ENCODE data around the gene SAP30. TPM values are rescaled to one million over a fixed set of nuclear protein-coding genes. Genes with fewer than 3 reads are reported as not detected.

SAP30 gene
- total RNA-seq (2014; rRNA removed; shearing (Covaris generic); ENCODE audit: low replicate concordance) = 42.6 and 68.0 TPM in 2 replicates

- DNase-seq (ENCODE audit: low read depth) = peak; percentile 96
- in situ Hi-C loops (cut with HindIII; ENCODE audit: low pct_unique_long_range_greater_than_20kb, low sequenced_read_pairs) = no loop called here
Observed at GRCh38 chr4:173370477-173371291, at the start of gene SAP30. TSS of gene SAP30 (plus strand) at chr4:173370954. CDS start at chr4:173371183, 229 bp downstream.

- no peak for DNase-seq (ENCODE audit: low read depth)
- in situ Hi-C loops (cut with HindIII; ENCODE audit: low pct_unique_long_range_greater_than_20kb, low sequenced_read_pairs) = no loop called here
Observed at GRCh38 chr4:173325007-173325736, 45.6 kb upstream of the SAP30 start.

- in situ Hi-C loops (cut with HindIII; ENCODE audit: low pct_unique_long_range_greater_than_20kb, low sequenced_read_pairs) = no loop called here
Observed at GRCh38 chr4:173328236-173328901, 42.4 kb upstream of the SAP30 start.

GRCh38 chr4:173330590-173330989 lies 40.2 kb upstream of the SAP30 start:
- in situ Hi-C loops (cut with HindIII; ENCODE audit: low pct_unique_long_range_greater_than_20kb, low sequenced_read_pairs) = no loop called here
- DNase-seq (ENCODE audit: low read depth) = no peak

More at GRCh38 chr4:173328236-173328901, 42.4 kb upstream of the SAP30 start:
- DNase-seq (ENCODE audit: low read depth) = no peak

- no peak for DNase-seq (ENCODE audit: low read depth)
- in situ Hi-C loops (cut with HindIII; ENCODE audit: low pct_unique_long_range_greater_than_20kb, low sequenced_read_pairs) = no loop called here
Observed at GRCh38 chr4:173332021-173332487, 38.7 kb upstream of the SAP30 start.

- peak; percentile 16 for DNase-seq (ENCODE audit: low read depth)
- in situ Hi-C loops (cut with HindIII; ENCODE audit: low pct_unique_long_range_greater_than_20kb, low sequenced_read_pairs) = no loop called here
Observed at GRCh38 chr4:173332963-173333657, 37.6 kb upstream of the SAP30 start.

GRCh38 chr4:173333658-173334084 lies 37.1 kb upstream of the SAP30 start:
- in situ Hi-C loops (cut with HindIII; ENCODE audit: low pct_unique_long_range_greater_than_20kb, low sequenced_read_pairs) = no loop called here
- DNase-seq (ENCODE audit: low read depth) = peak; percentile 46

GRCh38 chr4:173334085-173334890 lies 36.5 kb upstream of the SAP30 start, which contains the start of gene HMGB2:
TSS of gene HMGB2 (minus strand) at chr4:173334358. CDS start at chr4:173333649, 709 bp downstream.
- DNase-seq (ENCODE audit: low read depth) = peak; percentile 99
- in situ Hi-C loops (cut with HindIII; ENCODE audit: low pct_unique_long_range_greater_than_20kb, low sequenced_read_pairs) = no loop called here

- in situ Hi-C loops (cut with HindIII; ENCODE audit: low pct_unique_long_range_greater_than_20kb, low sequenced_read_pairs) = no loop called here
- peak; percentile 93 for DNase-seq (ENCODE audit: low read depth)
Observed at GRCh38 chr4:173334891-173335752, 35.6 kb upstream of the SAP30 start.

GRCh38 chr4:173337463-173337862 lies 33.3 kb upstream of the SAP30 start:
- in situ Hi-C loops (cut with HindIII; ENCODE audit: low pct_unique_long_range_greater_than_20kb, low sequenced_read_pairs) = no loop called here
- no peak for DNase-seq (ENCODE audit: low read depth)

GRCh38 chr4:173343832-173344397 lies 26.8 kb upstream of the SAP30 start:
- no peak for DNase-seq (ENCODE audit: low read depth)
- in situ Hi-C loops (cut with HindIII; ENCODE audit: low pct_unique_long_range_greater_than_20kb, low sequenced_read_pairs) = no loop called here

- no peak for DNase-seq (ENCODE audit: low read depth)
- in situ Hi-C loops (cut with HindIII; ENCODE audit: low pct_unique_long_range_greater_than_20kb, low sequenced_read_pairs) = no loop called here
Observed at GRCh38 chr4:173345648-173346047, 25.1 kb upstream of the SAP30 start.

GRCh38 chr4:173346074-173346473 lies 24.7 kb upstream of the SAP30 start:
- DNase-seq (ENCODE audit: low read depth) = no peak
- in situ Hi-C loops (cut with HindIII; ENCODE audit: low pct_unique_long_range_greater_than_20kb, low sequenced_read_pairs) = no loop called here

GRCh38 chr4:173347467-173347866 lies 23.3 kb upstream of the SAP30 start:
- no peak for DNase-seq (ENCODE audit: low read depth)
- in situ Hi-C loops (cut with HindIII; ENCODE audit: low pct_unique_long_range_greater_than_20kb, low sequenced_read_pairs) = no loop called here

- in situ Hi-C loops (cut with HindIII; ENCODE audit: low pct_unique_long_range_greater_than_20kb, low sequenced_read_pairs) = no loop called here
- DNase-seq (ENCODE audit: low read depth) = no peak
Observed at GRCh38 chr4:173357939-173358338, 12.8 kb upstream of the SAP30 start.

- no peak for DNase-seq (ENCODE audit: low read depth)
- in situ Hi-C loops (cut with HindIII; ENCODE audit: low pct_unique_long_range_greater_than_20kb, low sequenced_read_pairs) = no loop called here
Observed at GRCh38 chr4:173360587-173361221, 10.1 kb upstream of the SAP30 start.

Measured in Caki2 (cell line).